ENCODE data around the gene INIP. TPM values are rescaled to one million over a fixed set of nuclear protein-coding genes. Genes with fewer than 3 reads are reported as not detected.

The INIP gene
- 10 to 100 TPM; 37.8 to 45.9 (median 41.9) TPM for total RNA-seq

GRCh38 chr9:112717661-112718331 is at the start of gene INIP:
Gene INIP (minus strand): TSS chr9:112718117. CDS start chr9:112716485, 1,632 bp downstream.
- Mint-ChIP-seq H3K4me1 (ENCODE audit: low read depth) (peaks cover 25% of the 10 kb centered on the region), H3K9me3 (no peaks in the 10 kb centered on the region), H3K4me3 (peak within 1 kb of the TSS; percentile 93), H3K36me3 (ENCODE audit: insufficient read depth) (peaks cover 6% of the 10 kb centered on the region), H3K27me3 (ENCODE audit: low read depth) (no peaks in the 10 kb centered on the region)
- ATAC-seq, result peak; percentile 94 to 95
- DNase-seq, result peak; percentile 96

GRCh38 chr9:112765281-112765680 is 47.4 kb upstream of the INIP start:
- H3K4me3 Mint-ChIP-seq, result no peak overlapping the region
- DNase-seq (no peak), ATAC-seq (no peak)
- peaks cover 18% of the 10 kb centered on the region for H3K36me3 Mint-ChIP-seq (ENCODE audit: insufficient read depth)
- no peaks in the 10 kb centered on the region for H3K27me3 Mint-ChIP-seq (ENCODE audit: low read depth)
- H3K9me3 Mint-ChIP-seq, result peaks cover 8% of the 10 kb centered on the region
- H3K4me1 Mint-ChIP-seq (ENCODE audit: low read depth), result peaks cover 23% of the 10 kb centered on the region

DNA sequence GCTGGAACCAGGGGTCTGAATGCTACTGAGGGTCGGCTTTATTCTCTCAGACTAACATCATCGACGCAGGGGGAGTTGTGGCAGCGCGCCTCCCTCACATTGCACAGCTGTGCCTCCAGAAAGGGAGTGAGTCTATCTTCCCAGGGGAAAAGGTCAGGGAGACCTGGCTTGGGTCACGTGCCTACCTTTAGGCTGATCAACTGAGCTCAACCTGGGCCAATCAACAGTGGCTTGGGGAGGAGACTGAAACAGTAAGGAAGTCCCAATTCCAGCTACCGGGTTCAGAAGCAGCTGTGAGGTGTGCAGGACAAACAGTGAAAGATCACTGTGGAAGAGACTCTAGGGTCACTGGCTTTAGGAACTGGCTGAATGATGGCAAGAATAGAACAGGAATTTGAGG is 46.9 kb upstream of the INIP start:
- no peaks in the 10 kb centered on the region for H3K27me3 Mint-ChIP-seq (ENCODE audit: low read depth)
- H3K36me3 Mint-ChIP-seq (ENCODE audit: insufficient read depth), result peaks cover 18% of the 10 kb centered on the region
- DNase-seq (no peak), ATAC-seq (no peak)
- H3K4me3 Mint-ChIP-seq, result no peak overlapping the region
- H3K4me1 Mint-ChIP-seq (ENCODE audit: low read depth), result peaks cover 26% of the 10 kb centered on the region
- peaks cover 8% of the 10 kb centered on the region for H3K9me3 Mint-ChIP-seq

GRCh38 chr9:112764344-112764743 is 46.4 kb upstream of the INIP start:
- Mint-ChIP-seq H3K27me3 (ENCODE audit: low read depth) (no peaks in the 10 kb centered on the region), H3K36me3 (ENCODE audit: insufficient read depth) (peaks cover 14% of the 10 kb centered on the region), H3K4me3 (no peak overlapping the region), H3K9me3 (peaks cover 8% of the 10 kb centered on the region), H3K4me1 (ENCODE audit: low read depth) (peaks cover 24% of the 10 kb centered on the region)
- DNase-seq (no peak), ATAC-seq (no peak)

GRCh38 chr9:112762726-112763518 is 45.0 kb upstream of the INIP start:
- no peak for DNase-seq
- H3K27me3 Mint-ChIP-seq (ENCODE audit: low read depth), result no peaks in the 10 kb centered on the region
- ATAC-seq, result no peak
- peaks cover 8% of the 10 kb centered on the region for H3K9me3 Mint-ChIP-seq
- peaks cover 10% of the 10 kb centered on the region for H3K36me3 Mint-ChIP-seq (ENCODE audit: insufficient read depth)
- peaks cover 29% of the 10 kb centered on the region for H3K4me1 Mint-ChIP-seq (ENCODE audit: low read depth)
- no peak overlapping the region for H3K4me3 Mint-ChIP-seq

GRCh38 chr9:112761912-112762655 is 44.2 kb upstream of the INIP start:
- Mint-ChIP-seq H3K36me3 (ENCODE audit: insufficient read depth) (peaks cover 8% of the 10 kb centered on the region), H3K9me3 (peaks cover 8% of the 10 kb centered on the region), H3K4me3 (no peak overlapping the region), H3K4me1 (ENCODE audit: low read depth) (peaks cover 37% of the 10 kb centered on the region), H3K27me3 (ENCODE audit: low read depth) (no peaks in the 10 kb centered on the region)
- DNase-seq (no peak), ATAC-seq (no peak)

GRCh38 chr9:112760821-112761220 is 42.9 kb upstream of the INIP start:
- no peak for DNase-seq
- Mint-ChIP-seq H3K4me1 (ENCODE audit: low read depth) (peaks cover 43% of the 10 kb centered on the region), H3K36me3 (ENCODE audit: insufficient read depth) (peaks cover 2% of the 10 kb centered on the region), H3K4me3 (no peak overlapping the region), H3K27me3 (ENCODE audit: low read depth) (no peaks in the 10 kb centered on the region), H3K9me3 (no peaks in the 10 kb centered on the region)
- no peak for ATAC-seq

DNA sequence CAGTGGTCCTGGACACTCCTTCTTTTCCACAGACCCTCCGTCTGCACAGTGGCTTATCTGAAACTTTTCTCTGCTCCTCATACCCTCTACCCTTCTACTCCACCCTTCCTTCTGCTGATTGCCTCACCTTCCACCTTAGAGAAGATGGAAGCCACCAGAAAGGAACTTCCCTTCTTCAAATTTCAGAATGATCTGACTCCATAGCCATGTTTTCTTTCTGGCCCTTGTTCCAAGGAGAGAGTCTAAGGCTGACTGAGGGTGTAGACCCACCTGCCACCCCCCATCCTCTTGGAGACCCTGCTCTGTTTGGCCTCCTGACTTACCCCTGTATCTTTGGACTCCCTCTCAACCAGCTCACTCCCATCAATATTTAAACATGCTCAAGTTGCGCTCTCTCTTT is 40.0 kb upstream of the INIP start:
- Mint-ChIP-seq H3K27me3 (ENCODE audit: low read depth) (no peaks in the 10 kb centered on the region), H3K4me3 (no peak overlapping the region), H3K36me3 (ENCODE audit: insufficient read depth) (peaks cover 2% of the 10 kb centered on the region), H3K9me3 (no peaks in the 10 kb centered on the region), H3K4me1 (ENCODE audit: low read depth) (peaks cover 64% of the 10 kb centered on the region)
- no peak for DNase-seq
- ATAC-seq, result no peak

GRCh38 chr9:112757282-112757883 is 39.5 kb upstream of the INIP start:
- peaks cover 67% of the 10 kb centered on the region for H3K4me1 Mint-ChIP-seq (ENCODE audit: low read depth)
- no peaks in the 10 kb centered on the region for H3K27me3 Mint-ChIP-seq (ENCODE audit: low read depth)
- no peak for ATAC-seq
- no peak for DNase-seq
- peaks cover 2% of the 10 kb centered on the region for H3K36me3 Mint-ChIP-seq (ENCODE audit: insufficient read depth)
- no peak overlapping the region for H3K4me3 Mint-ChIP-seq
- H3K9me3 Mint-ChIP-seq, result no peaks in the 10 kb centered on the region

DNA sequence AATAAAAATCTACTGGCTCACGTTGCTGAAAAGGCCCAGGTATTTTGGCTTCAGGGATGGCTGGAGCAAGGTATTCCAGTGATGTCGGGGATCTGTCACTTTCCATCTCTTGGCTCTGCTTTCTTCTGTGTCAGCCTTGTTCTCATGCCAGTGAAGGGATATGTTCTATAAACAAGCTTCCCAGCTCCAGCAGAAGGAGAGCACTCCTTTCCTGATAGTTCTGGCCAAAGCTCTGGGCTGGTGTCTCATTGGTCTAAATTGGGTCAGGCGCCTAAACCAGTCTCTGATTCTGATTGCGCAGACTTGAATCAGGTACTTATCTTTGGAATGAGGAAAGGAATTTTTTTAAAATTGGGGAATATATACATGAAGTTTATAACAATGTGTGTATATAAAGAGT is 37.8 kb upstream of the INIP start:
- DNase-seq, result no peak
- H3K4me3 Mint-ChIP-seq, result no peak overlapping the region
- H3K4me1 Mint-ChIP-seq (ENCODE audit: low read depth), result peaks cover 68% of the 10 kb centered on the region
- no peaks in the 10 kb centered on the region for H3K9me3 Mint-ChIP-seq
- ATAC-seq, result no peak
- H3K27me3 Mint-ChIP-seq (ENCODE audit: low read depth), result no peaks in the 10 kb centered on the region
- peaks cover 2% of the 10 kb centered on the region for H3K36me3 Mint-ChIP-seq (ENCODE audit: insufficient read depth)

- Mint-ChIP-seq H3K27me3 (ENCODE audit: low read depth) (no peaks in the 10 kb centered on the region), H3K36me3 (ENCODE audit: insufficient read depth) (peaks cover 2% of the 10 kb centered on the region), H3K9me3 (no peaks in the 10 kb centered on the region), H3K4me1 (ENCODE audit: low read depth) (peaks cover 66% of the 10 kb centered on the region), H3K4me3 (peak overlapping the region; percentile 16)
- ATAC-seq (no peak), DNase-seq (no peak)
These were observed 37.1 kb upstream of the INIP start for GRCh38 chr9:112755016-112755427.

- peaks cover 68% of the 10 kb centered on the region for H3K4me1 Mint-ChIP-seq (ENCODE audit: low read depth)
- H3K27me3 Mint-ChIP-seq (ENCODE audit: low read depth), result no peaks in the 10 kb centered on the region
- H3K4me3 Mint-ChIP-seq, result peak overlapping the region; percentile 16
- peak; percentile 61 to 68 for ATAC-seq
- no peak for DNase-seq
- H3K9me3 Mint-ChIP-seq, result no peaks in the 10 kb centered on the region
- H3K36me3 Mint-ChIP-seq (ENCODE audit: insufficient read depth), result peaks cover 2% of the 10 kb centered on the region
These were observed 36.7 kb upstream of the INIP start for GRCh38 chr9:112754578-112754977.

DNA sequence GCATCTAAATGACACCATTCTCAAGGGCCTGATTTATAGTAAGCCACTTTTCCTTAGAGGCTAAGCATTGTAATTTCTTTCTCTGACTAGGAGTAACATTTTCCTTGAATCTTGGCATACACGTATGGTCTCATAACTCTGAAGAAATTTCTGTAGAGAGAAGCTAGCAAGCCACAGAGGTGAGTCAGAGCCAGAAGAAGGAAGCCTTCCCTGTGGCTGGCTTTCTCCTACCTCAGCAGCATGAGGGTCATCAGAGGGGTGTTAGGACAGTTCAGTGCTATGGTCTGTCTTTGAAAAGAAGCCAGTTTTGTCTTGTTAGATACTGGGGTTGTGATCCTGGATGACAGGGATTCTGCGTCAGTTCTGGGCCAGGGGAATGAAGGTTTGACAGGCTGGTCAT is 35.8 kb upstream of the INIP start:
- H3K27me3 Mint-ChIP-seq (ENCODE audit: low read depth), result no peaks in the 10 kb centered on the region
- H3K4me1 Mint-ChIP-seq (ENCODE audit: low read depth), result peaks cover 70% of the 10 kb centered on the region
- DNase-seq (no peak), ATAC-seq (no peak)
- H3K4me3 Mint-ChIP-seq, result peak overlapping the region; percentile 3
- no peaks in the 10 kb centered on the region for H3K9me3 Mint-ChIP-seq
- no peaks in the 10 kb centered on the region for H3K36me3 Mint-ChIP-seq (ENCODE audit: insufficient read depth)

Measured in activated T-cell treated with anti-CD3 and anti-CD28 coated beads, Interleukin-2, amount 50 U/mL, for 4 hours (primary cell).